ENCODE results near the gene CNNM4.
A peak's percentile ranks its signal among the peaks of the same experiment; 100 is the strongest.

CNNM4 gene

DNA sequence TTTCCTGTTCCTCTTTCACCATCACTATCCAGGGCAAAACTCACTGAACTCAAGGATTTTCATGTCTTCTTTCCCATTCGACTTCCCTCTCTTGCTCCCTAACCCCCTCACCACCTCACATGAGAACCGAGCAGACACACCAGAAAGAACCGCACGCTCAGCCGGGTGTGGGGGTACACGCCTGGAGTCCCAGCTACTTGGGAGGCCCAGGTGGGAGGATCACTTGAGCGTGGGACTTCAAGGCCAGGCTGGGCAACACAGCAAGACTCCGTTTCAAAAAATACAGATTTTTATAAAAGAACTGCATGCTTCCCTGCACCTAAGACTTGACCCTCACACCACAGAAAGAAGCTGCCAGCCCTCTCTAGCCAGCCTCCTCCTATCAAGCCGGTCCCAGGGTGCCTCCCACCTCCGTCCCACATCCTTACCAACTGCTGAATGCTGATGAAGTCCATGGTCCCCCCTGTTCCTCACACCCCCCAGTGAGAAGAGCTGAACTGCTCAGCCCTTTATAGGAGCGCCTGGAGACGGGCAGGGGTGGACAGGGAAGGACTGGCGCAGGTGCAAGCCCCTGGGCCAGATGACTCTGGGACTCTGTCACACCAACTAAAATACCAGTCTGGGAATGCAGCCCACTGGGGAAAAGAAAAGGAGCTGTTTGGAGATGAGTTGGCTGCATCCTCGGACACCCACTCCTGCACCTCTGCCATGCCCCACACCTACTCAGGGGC is 83.0 kb downstream of the CNNM4 start, which contains the start of gene ANKRD23:
TSS of gene ANKRD23 (minus strand) at position 484 of the 731 bp plus-strand sequence. CDS start at position 455, 29 bp downstream.
- no peak for DNase-seq (ENCODE audit: insufficient read length)
- no peak for FAIRE-seq
- no peak for TF ChIP-seq POLR2AphosphoS5 (IDR thresholded peaks at IDR 0.05; ENCODE audit: low read depth, low read length)
- no peak for TF ChIP-seq POLR2A (IDR thresholded peaks at IDR 0.05; ENCODE audit: low read depth, low read length)
- no peak for TF ChIP-seq TAF1 (IDR thresholded peaks at IDR 0.05; ENCODE audit: borderline replicate concordance, low read depth, low read length)

DNA sequence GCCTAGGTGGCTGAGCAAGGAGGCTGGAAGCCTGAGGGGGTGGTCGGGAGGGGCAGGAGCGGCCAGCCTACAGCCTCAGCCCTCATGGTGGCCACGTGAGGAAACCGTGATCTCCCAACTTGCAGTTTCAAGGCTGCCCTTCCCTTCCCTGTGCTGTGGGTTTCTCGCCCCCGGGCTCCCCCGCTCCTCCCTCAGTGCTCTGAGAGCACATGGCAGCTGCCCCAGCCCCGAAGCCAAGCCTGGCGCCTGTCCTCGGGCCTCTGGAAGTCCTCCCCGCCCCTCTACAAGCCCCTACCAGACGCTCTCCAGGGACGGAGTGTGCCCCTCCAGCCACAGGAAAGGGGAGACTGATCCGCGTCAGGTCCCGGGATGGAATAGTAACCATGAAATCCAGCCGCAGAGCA is 83.7 kb downstream of the CNNM4 start:
- no peak for TF ChIP-seq TAF1 (IDR thresholded peaks at IDR 0.05; ENCODE audit: borderline replicate concordance, low read depth, low read length)
- no peak for TF ChIP-seq POLR2A (IDR thresholded peaks at IDR 0.05; ENCODE audit: low read depth, low read length)
- TF ChIP-seq POLR2AphosphoS5 (IDR thresholded peaks at IDR 0.05; ENCODE audit: low read depth, low read length) = no peak
- no peak for DNase-seq (ENCODE audit: insufficient read length)
- FAIRE-seq = no peak

DNA sequence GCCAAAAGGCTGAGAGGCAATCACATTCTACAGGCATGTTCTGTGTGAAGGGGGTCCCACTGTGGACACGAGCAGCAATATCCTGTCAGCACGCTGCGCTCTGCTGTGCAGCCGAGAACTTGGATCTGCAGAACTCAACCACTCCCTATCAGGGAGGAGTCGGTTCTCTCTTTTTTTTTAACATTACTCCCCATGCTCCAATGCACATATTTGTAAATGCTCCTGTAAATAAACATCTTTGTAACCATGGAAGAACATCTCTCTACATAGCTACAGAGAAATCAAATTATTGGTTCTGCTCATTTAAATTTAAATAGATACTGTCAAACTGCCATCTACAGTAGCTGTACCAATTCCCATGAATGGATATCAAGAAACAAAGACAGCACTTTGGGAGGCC is 86.1 kb downstream of the CNNM4 start:
- TF ChIP-seq POLR2A (IDR thresholded peaks at IDR 0.05; ENCODE audit: low read depth, low read length) (no peak), POLR2AphosphoS5 (IDR thresholded peaks at IDR 0.05; ENCODE audit: low read depth, low read length) (no peak), TAF1 (IDR thresholded peaks at IDR 0.05; ENCODE audit: borderline replicate concordance, low read depth, low read length) (no peak)
- no peak for FAIRE-seq
- DNase-seq (ENCODE audit: insufficient read length) = no peak

DNA sequence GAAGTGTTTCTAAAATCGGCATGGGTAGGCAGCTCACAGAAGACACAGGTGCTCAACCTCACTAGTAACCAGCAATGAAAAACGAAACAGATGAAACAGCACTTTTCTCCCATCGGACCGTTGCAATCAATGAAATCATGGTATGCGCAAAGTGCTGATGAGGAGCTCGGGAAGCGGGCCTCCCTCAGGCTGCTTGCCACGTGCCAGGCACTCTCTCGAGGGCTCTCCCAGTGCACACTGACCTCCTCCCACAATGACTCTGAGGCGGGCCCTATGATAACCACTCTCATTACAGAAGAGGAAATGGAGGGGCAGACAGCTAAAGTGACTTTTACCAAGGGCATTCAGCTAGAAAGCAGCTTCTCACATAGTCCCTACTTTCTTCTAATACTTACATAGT is 86.9 kb downstream of the CNNM4 start:
- no peak for DNase-seq (ENCODE audit: insufficient read length)
- TF ChIP-seq POLR2AphosphoS5 (IDR thresholded peaks at IDR 0.05; ENCODE audit: low read depth, low read length) (no peak), TAF1 (IDR thresholded peaks at IDR 0.05; ENCODE audit: borderline replicate concordance, low read depth, low read length) (no peak), POLR2A (IDR thresholded peaks at IDR 0.05; ENCODE audit: low read depth, low read length) (no peak)
- FAIRE-seq = no peak

DNA sequence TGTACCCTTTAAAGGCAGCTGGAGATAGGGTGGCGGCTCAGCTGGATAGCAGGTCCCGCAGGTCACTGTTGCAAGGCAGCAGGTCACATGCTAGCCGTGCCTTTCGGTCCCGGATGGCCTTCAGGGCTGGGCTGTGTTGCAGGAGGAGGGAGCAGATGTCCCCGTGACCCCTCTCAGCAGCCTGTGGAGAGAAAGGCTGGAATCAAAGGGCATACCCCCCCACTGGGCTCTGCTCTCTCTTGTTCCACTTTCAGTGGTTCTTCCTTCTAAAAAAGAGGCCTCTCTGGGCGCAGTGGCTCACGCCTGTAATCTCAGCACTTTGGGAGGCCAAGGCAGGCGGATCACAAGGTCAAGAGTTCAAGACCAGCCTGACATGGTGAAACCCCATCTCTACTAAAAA is 87.6 kb downstream of the CNNM4 start:
- FAIRE-seq (no peak), DNase-seq (ENCODE audit: insufficient read length) (no peak)
- TF ChIP-seq TAF1 (IDR thresholded peaks at IDR 0.05; ENCODE audit: borderline replicate concordance, low read depth, low read length) = no peak
- no peak for TF ChIP-seq POLR2A (IDR thresholded peaks at IDR 0.05; ENCODE audit: low read depth, low read length)
- no peak for TF ChIP-seq POLR2AphosphoS5 (IDR thresholded peaks at IDR 0.05; ENCODE audit: low read depth, low read length)

DNA sequence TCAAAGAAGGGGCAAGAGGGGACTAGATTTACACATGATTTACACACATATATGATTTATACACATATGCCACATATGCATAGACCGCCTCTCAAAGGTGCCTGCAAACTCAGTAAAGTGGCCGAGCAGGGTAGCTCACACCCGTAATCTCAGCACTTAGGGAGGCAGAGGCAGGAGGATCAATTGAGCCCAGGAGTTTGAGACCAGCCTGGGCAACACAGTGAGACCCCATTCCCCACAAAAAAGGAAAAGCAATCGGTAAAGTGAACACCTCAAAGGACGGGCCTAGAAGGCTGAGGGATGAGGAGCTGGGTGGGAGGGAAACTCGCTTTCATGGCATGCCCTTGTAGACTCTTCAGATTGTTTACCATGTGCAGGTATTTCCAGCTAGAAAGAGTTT is 92.0 kb downstream of the CNNM4 start:
- no peak for TF ChIP-seq POLR2AphosphoS5 (IDR thresholded peaks at IDR 0.05; ENCODE audit: low read depth, low read length)
- no peak for TF ChIP-seq POLR2A (IDR thresholded peaks at IDR 0.05; ENCODE audit: low read depth, low read length)
- TF ChIP-seq TAF1 (IDR thresholded peaks at IDR 0.05; ENCODE audit: borderline replicate concordance, low read depth, low read length) = no peak
- FAIRE-seq (no peak), DNase-seq (ENCODE audit: insufficient read length) (no peak)

DNA sequence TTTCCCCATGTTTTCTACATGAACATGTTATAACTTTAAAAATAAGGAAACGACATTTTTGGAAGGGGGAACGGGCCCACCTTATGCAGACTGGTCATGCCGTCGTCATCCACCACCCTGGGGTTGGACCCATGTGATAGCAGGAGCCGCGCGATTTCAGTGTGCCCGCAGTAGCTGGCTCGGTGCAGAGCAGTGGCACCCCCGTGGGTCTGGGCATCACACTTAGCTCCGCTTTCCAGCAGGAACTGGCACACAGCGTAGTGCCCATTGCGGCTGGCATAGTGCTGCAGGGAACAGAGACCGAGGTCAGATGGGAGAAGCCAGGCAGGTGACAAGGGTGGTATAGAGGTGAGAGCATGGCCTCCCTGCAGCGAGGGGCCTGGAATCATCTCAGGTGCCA is 92.6 kb downstream of the CNNM4 start:
- TF ChIP-seq POLR2AphosphoS5 (IDR thresholded peaks at IDR 0.05; ENCODE audit: low read depth, low read length) = no peak
- TF ChIP-seq POLR2A (IDR thresholded peaks at IDR 0.05; ENCODE audit: low read depth, low read length) = no peak
- TF ChIP-seq TAF1 (IDR thresholded peaks at IDR 0.05; ENCODE audit: borderline replicate concordance, low read depth, low read length) = no peak
- no peak for FAIRE-seq
- no peak for DNase-seq (ENCODE audit: insufficient read length)

DNA sequence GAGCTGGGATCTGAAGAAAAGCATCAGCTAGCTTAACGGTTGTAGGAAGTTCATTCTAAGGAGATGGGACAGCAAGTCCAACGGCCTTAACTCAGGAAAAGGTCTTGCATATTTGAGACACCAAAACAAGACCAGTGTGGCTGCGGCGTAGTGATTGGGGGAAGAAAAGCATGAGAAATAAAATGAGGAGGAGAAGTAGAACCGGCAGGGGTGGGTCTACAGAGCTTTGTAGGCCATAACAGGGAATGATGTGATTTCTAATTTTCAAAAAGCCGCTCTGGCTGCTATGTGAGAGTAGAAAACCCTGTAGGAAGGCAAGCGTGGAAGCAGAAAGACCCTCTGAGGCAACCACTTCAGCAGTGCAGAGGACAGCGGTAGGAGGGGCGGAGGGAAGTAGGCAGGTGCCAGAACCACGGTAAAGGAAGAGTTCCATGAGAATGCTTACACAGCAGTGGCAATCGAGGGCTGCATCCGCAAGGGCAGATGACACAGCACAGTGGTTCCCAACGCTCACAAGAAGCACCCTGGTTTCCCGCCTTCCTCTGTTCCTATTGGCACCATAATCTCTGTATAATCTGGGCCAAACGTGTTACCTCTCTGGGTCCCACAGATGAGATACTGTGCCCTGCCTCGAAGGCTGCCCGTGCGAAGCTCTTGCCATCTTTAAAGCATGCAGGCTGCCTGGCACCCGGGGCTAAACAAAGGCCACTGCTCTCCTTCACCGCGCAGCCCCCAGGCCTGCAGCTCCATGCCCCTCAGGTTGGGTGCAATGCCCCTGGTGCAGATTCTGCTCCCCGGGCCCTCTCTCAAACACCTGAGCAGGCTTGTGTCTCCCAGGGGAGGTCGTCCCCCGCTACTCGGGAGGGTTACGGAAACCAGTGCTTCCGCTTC is 96.3 kb downstream of the CNNM4 start:
- no peak for FAIRE-seq
- TF ChIP-seq POLR2AphosphoS5 (IDR thresholded peaks at IDR 0.05; ENCODE audit: low read depth, low read length) (no peak), POLR2A (IDR thresholded peaks at IDR 0.05; ENCODE audit: low read depth, low read length) (no peak), TAF1 (IDR thresholded peaks at IDR 0.05; ENCODE audit: borderline replicate concordance, low read depth, low read length) (no peak)
- DNase-seq (ENCODE audit: insufficient read length) = no peak

DNA sequence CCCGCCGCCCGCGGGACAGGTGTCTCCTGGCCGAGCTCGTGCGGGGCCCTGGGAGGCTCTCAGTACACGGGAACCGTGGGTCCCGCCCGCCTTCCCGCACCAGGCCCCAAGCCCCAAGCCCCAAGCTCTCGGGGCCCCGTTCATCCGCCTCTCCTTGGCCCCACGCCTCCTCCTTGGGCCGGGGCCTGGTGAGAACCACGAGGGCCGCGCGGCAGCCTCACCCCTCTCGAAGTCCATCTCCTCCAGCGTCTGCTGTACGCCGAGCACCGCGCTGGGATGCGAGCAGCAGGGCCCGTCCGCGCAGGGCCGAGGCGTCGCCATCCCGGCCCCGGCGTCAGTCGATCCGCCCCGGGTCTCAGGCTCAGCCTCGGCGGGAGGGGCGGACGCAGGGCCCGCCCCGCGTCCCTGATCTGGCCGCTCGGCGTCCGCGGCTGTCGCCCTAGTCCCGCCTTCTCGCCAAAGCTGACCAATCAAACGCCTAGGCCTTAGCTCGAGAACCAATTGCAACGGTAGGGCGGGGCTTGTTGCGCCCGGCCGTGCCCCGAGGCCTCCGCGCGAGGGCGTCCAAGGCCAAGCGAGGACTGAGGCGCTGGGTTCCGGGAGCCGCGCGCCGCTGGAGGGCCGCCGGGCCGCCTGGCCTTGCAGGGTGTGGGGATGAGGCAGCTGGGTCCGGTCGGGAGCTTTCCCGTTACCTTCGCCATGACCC is 97.1 kb downstream of the CNNM4 start, which contains the start of gene ANKRD39:
TSS of gene ANKRD39 (minus strand) at position 350 of the 706 bp plus-strand sequence. CDS start at position 321, 29 bp downstream.
- FAIRE-seq (peak; percentile 98), DNase-seq (ENCODE audit: insufficient read length) (peak; percentile 99)
- TF ChIP-seq POLR2AphosphoS5 (IDR thresholded peaks at IDR 0.05; ENCODE audit: low read depth, low read length) (peak; percentile 61; the same call in 1 of the 2 replicates), TAF1 (IDR thresholded peaks at IDR 0.05; ENCODE audit: borderline replicate concordance, low read depth, low read length) (peak; percentile 41; the same call in 1 of the 2 replicates), POLR2A (IDR thresholded peaks at IDR 0.05; ENCODE audit: low read depth, low read length) (peak; percentile 78)

DNA sequence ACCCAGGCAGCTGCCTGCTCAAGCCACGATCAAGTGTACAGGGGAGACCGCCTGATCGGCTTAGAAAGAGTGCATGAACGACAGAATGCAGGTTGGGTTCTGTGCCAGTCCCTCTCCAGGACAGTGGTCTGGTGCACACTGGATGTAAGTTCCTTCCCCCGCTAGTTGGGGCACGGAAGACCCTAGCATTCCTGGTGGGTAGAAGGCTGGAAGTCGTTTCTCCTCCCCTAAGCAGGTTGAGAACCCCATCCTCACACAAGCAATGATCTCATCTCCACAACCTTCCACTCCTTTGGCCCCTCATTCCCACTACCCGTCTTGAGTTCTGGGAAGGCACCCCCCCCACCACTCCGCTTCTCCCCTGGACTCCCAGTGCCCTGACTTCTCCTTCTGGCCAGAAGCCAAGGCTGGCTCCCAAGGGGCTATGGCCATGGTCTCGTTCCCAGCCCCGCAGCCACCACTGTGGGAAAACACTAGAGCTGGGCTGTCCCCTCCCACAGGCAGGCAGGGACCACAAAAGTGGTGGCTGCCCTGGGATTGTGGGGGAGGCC is 98.5 kb downstream of the CNNM4 start:
- DNase-seq (ENCODE audit: insufficient read length) = no peak
- FAIRE-seq = no peak
- TF ChIP-seq POLR2AphosphoS5 (IDR thresholded peaks at IDR 0.05; ENCODE audit: low read depth, low read length) (peak; percentile 65; the same call in 1 of the 2 replicates), TAF1 (IDR thresholded peaks at IDR 0.05; ENCODE audit: borderline replicate concordance, low read depth, low read length) (no peak), POLR2A (IDR thresholded peaks at IDR 0.05; ENCODE audit: low read depth, low read length) (no peak; the same call in 1 of the 2 replicates)

Measured in GM12892 (cell line).